ENCODE data around the gene SLIT1.
A peak's percentile ranks its signal among the peaks of the same experiment; 100 is the strongest.

Gene SLIT1

DNA sequence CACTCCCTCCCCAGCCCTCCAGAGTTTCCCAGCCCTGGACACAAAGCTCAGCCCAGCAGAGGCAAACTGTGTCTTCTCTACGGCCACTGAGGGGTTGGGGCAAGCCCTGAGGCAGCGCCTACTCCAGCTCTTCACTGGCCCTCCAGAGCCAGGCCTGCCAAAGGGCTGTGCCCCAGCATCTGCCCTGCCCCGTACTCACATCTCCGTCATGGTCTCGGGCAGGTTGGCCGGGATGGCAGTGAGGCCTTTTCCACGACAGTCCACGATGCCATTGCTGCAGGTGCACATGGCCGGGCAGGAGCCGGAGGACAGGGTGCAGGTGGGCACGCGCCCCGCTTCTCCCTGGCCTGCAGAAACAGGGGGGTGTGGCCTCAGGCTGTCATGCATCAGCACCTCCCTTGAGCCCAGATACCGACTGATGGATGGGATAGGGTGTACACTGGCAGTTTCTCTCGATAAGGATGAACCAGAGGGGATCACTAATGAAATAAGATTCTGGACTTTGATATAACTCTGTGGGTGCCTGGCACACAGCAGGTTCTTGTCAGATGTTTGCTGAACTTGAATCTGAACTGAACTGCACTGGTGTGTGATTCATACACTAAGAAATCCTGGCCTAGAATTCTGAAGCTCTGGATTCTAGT lies 125.2 kb downstream of the SLIT1 start:
- DNase-seq = no peak

DNA sequence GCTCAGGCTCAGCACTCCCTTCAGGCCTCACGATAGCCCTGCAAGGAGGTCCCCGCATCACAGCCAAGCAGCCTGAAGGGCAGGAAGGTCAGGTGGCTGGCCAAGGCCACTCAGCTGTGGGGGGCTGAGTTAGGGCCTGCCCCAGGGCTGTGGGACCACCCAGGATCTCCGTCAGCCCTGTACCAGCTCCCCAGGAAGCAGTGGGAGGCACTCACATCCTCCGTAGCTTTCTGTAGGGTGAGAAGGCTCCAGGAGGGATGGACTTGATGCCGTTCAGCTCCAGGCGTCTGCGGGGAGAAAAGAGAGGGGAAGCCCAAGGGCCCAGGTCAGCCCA lies 125.9 kb downstream of the SLIT1 start:
- DNase-seq = no peak

DNA sequence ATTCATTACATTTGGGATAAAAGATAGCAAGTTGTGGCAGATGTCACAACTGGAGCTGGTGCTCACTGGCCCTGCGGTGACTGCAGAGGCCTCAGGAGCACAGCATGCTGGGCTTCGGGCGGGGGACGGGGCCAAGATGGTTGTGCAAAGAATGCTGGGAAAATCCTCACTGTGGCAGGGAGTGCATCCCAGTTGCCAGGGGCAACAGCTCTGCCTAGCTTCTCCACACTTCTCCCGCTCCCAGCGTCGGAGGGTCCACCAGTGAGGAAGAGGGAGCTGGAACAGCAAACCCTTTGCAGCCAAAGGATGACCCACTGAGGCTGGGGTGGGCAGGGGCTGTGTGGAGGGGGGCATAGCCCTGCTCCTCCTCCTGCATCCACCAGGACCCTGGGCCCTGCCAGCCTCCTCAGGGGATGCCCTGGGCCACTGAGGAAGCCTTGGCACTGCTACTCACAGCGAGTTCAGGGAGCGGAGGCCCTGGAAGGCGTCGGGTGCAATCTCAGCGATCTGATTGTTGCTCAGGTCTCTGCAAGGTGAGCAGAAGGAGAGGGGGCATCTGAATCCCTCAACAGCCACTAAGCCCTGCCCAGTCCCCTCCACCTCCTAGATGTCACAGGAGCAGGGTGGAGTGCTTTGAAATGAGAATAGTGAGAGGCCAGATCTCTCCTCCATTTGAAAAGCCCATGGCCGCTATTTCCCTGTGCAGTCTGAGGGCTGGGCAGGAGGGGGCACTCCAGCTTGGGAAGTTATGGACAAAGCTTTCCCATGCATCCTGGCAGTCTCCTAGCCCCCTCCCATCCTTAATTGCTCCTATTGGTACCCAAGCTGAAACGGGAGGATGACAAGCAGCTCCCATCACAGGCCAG lies 126.5 kb downstream of the SLIT1 start:
- DNase-seq = no peak

DNA sequence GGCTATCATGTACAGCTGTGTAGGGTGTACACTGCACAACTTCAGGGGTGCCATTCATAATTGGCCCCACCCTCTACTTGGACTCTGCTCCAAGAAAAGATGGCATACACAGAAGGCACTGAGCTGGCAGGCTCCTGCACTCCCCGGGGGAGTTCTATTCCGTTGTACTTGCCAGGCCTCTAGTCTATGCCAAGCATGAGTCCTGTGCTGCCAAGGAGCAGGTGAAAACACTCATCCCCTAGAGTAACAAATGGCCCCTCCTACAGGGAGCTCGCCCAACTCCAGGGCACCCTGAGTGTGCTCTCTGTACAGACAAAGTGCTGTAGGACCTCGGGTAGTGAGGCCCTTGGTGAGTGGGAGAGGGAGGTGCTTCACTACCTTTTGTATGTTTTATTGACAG lies 127.2 kb downstream of the SLIT1 start:
- peak; percentile 32 to 69 for DNase-seq

DNA sequence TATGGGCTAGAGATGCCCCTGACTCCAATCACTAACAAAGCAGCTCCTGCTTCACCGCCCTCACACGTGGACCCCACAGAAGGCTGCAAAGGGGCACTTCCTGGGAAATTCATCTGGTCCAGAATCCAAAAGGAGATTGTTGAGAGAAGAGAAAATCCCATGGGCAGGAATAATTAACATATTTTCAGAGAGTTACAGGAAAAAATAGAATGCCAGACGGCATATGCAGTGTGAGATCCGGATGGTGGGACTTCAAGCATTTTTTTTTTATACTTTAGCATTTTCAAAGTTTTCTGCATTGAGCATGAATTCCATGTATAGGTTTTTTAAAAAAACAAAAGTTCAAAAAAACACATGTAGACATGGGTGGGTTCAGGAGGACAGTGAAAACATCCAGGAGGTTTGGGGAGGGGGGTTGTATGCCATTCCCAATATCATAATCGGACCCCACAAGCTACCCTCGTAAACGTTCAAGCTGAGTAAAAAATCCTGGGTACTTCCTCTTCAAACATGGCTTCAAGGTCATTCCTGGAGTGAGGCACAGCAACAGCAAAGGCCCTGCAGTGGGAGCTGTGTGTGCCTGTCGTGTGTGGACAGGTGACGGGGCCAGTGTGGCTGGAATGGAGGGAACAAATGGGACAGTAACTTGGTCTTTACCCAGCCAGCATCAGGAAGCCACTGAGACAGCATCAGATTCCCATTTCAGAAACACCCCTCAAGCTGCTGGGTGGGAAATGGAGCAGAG lies 128.1 kb downstream of the SLIT1 start:
- DNase-seq = no peak

DNA sequence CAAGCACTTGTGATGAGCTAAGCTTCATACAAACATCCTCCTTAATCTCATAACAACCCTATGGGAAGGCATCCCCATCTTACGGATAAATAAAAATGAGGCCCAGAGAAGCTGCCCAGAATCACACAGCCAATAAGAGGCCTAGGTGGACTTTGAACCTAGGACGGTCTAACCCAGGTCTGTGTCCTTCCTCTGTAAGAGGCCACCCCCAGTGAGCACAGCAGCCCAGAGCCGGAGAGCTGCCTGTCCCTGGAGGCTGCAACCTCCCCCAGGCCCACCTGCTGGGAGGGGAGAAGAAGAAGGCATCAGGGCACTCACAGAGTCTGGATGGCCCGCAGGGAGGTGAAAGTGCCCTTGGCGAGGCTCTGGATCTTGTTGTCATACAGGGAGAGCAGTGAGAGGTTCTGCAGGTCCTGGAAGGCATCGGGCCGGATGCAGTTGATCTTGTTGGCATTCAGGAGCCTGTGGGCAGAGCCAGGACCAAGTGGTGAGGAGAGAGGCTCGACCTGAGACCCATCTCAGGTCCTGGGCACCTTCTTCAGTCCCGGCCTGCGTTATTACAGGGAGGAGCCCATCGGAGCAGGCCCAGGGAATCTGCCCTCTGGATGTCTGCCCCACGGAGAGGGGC lies 129.6 kb downstream of the SLIT1 start:
- no peak for DNase-seq

DNA sequence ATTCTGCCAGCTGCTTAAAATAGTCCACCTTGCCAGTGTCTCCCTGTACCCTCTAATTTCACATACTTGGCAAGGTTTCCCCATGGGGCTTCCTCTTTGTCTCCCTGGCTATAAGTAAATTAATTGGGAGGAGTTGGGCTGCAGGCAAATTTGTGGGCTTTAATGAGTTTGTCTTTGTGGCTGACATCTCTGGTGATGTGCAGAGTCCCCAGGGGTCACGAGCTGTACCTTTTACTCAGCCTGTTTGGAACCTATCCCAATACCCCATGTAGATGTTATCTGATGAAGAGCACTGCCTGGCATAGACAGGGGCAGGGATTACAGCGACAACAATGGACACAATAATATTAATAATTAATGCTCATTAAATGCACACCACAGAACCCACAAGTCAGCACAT lies 132.5 kb downstream of the SLIT1 start:
- DNase-seq = no peak

DNA sequence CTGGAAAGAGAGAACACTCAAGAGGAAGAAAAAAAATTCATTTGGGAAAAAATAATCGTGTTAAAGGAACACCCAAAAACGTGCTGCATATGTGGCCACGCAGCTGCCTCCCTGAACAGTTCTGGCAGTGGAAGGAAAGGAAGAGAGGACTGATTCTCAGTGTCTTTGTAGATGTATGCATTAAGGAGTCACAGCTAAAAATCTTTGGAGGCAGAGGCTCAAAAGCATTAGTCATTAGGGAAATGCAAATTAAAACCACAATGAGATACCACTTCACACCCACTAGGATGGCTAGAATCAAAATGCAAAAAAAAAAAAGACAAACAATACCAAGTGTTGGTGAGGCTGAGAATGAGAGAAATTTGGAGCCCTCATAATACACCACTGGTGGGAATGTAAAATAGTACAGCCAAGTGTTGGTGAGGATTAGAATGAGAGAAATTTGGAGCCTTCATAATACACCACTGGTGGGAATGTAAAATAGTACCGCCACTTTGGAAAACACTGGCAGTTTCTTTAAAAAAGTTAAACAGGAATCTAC lies 134.7 kb downstream of the SLIT1 start:
- DNase-seq = no peak

DNA sequence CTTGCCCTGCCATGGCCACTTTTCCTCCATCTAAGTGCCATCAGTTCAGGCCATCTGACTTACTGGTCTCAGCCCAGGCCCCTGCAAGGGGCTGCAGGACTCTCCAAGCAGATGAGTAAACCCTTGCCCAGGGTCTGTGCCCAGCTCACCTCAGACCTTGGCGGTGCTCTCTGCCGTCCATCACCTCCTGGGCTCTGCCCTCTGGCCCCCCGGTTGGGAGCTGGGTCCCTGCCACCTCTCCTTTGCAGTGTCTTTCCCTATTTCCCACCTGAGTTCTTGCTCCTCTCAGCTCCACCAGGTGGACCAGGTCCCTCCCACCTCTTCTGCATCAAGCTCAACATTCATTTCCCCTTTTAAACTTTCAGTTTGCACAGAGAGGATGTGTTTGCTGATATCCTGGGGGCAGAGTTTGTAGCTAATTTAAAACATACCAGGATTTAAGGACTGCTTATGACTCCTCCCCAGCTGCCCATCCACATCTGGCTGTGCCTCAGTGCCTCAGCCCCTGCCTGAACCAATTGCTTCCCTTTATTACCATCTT lies 135.5 kb downstream of the SLIT1 start:
- DNase-seq = no peak

DNA sequence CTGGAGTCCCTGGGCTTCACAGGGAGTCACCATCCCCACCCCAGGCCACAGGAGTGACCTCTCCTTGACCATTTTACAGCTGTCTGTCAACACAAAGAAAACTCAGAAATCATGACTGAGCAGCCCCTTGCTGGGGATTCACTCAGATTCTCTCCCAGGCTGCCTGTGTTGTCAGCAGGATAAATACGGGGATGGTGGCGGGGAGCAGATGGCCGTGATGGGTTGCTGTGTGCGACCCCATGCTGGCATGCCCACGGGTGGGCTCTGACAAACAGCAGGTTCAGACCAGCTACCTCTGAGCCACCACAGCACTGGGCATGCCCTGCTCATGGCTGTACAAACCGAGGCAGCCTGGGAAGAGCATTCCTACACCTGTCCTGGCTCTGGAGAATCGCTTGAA lies 136.1 kb downstream of the SLIT1 start:
- no peak for DNase-seq

DNA sequence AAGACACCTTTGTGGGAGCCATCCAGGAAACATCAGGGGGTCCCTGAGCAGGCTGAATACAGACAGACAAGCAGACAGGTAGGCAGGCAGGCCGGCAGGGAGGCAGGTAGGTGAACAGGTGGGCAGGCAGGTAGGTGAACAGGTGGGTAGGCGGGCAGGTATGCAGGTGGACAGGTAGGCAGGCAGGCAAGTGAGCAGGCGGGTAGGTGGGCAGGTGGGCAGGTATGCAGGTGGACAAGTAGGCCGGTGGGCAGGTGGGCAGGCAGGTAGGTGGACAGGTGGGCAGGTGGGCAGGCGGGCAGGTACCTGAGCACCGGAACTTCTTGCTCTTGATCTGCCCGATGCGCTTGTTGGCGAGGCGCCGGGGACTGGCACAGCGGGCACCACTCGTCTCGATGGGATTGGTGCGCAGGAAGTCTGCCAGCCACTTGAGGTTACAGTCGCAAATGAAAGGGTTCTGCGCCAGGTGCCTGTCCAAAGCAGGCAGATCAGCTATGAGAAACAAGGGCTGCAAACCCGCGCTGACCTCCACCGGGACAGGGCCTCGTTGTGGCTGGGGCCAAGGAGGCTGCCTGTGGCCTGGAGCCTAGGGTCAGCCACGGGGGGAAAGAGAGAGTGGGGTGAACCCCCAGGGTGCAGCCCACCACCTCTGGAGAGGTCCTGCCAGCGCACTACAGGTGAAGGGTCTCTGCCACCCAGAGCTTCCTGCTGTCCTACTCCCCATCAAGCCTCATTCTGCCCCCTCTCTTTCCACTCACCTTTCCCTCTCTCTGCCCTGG lies 136.9 kb downstream of the SLIT1 start:
- DNase-seq = no peak

DNA sequence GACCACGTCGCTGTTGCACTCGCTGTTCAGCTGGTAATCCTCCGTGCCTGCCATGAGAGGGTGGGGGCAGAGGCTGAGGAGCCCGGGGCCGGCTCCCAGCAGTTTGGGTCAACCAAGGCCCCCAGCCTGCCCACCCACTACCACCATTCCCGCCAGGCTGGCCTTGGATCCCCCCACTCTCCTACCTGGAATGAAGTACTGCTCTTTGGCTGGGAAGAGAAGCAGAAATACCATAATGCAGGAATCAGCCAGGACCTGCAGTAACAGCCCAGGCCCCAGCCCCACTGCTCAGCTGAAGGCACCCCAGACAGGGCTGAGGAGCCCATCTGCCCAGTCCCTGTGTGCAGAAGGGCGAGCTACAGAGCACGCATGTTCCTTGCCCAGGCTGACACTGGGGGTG lies 138.0 kb downstream of the SLIT1 start:
- DNase-seq = no peak

DNA sequence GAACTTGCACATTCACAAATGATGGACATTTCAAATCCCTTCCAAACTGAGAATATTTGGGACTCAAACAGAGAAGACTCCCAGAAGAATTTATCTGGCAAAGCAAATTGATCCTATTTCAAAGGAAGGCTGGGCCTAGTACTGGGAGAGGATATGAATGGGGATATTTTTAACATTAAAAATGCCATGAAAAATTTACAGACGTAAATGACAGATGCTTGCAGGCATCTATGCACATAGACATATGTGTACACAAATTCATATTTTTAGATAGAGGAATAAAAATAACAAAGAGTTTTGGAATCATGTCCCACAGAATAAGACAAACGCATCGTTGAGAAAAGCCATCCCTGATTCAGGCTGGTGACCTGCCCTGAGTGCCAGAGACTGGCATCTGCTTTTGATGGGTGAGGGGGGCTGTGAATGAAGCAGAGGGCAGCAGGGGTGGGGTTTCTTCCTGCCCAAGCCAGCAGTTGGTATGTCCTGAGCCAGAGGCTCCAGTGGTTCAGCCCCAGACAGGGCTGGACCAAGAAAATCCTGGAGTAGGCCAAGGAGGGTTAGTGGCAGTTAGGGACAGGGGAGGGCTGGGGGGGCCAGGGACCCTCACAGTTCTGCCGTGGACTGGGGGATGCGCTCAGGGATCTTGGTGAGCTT lies 138.5 kb downstream of the SLIT1 start:
- no peak for DNase-seq

DNA sequence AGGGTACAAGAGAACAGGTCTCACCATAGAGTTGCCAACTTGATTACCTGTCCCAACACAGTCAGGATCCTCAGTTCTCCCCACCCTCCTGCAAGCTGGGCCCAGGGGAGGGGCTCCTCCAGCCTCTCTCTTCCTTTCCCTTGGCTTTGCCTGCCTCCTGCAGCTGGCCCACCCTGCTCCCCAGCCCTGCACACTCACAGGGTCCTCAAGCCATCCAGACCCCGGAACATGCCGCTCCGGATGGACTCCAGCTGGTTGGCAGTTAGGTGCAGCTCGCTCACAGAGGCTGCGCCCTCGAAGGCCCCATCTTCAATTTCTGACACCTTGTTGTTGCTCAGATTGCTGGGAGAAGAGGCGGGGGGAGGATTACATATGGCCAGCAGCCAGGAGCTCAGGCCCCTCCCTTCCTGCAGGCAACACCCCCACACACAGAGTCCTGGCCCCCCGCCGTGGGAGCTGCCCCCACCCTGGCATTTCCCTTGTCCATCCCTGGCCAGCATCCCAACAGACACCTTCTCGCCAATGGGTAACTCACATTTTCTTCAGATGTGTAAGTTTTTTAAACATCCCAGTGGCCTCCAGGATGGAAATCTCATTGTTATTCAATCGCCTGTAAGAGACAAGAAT lies 139.2 kb downstream of the SLIT1 start:
- DNase-seq = peak in 1 of 2 experiments; percentile 16

DNA sequence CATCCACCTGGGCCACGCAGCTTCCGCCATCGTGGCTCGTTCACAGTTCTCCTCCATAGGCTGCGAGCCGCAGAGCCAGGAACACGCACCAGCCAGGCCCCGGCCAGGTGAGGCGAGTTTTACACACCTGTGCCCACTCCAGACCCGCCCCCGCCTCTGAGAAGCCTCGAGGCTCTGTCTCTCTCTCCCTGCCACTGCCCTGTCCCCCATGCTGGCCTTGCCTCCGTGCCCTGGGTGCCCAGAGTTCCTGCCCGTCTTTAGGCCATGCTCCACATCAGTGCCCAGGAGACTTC lies 142.2 kb downstream of the SLIT1 start:
- DNase-seq = no peak

DNA sequence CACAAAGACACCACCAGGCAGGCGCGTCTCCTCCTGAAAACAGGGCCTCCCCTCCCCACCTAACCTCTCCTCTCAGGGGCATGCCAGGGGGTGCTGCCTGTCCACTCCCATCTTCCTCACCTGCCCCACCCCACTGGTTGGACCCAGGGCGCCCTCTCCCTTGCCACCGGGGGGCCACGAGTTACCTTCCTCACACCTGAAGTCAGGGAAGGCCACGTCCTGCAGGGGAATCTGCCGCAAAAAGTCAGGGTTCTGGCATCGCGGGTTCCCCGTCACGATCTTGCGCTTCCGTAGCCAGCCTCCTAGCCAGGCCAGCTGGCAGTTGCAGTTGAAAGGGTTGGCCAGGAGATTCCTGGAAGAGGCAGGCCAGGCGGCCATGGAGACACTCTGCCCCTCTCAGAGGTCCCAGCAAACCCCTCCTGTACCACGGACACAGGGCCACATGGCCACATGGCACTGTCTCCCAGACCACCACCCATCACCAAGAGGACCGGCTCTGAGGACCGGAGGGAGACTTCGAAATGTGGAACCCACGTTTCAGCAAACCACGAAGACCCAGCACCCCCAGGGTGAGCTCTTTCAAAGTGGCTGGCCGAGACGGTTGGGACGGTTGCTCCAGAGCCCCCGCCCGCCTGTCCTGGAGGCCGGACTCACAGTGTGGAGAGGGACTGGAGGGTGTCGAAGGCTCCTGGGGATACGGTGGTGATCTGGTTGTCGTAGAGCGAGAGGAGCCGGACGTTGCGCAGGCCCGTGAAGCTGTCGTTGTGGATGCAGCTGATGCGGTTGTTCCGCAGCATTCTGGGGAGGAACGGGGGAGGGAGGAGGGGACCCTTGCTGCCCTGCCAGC lies 142.8 kb downstream of the SLIT1 start:
- no peak for DNase-seq

DNA sequence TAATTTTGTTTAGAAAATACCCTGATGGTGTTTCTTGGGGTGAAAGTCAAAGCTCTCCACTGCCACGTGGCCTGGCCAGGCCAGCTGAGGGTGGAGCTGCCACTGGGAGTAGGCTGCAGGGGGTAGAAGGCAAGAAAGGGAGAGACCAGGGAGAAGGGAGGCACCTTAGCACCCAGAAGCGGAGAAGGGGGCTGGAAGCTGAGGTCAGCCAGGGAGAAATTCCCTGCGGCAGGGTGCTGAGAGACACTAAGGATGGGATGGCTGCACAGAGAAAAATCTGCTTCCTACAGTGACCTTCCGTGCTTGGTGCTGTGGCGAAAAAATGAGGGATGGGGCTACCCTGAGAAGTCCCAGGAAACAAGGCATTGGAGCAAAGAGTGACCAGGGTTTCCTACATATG lies 143.7 kb downstream of the SLIT1 start:
- no peak for DNase-seq

DNA sequence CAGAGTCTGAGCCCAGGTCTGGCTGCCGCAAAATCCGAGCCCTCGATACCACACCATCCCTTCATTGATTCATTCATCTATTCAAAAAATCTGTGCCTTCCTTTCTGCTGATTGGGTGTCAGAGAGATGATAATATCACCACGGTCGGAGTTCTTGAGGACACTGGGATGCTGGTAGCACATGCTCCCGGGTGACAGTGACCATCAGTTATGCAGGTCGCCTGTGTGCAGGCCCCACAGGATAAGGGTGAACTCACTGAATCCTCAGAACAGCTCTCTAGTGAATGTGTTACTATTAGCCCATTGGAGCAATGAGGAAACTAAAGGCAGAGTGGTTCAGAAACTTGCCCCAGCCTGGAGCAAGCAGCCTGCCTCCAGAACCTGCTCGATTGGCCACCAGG lies 145.1 kb downstream of the SLIT1 start:
- DNase-seq = no peak

DNA sequence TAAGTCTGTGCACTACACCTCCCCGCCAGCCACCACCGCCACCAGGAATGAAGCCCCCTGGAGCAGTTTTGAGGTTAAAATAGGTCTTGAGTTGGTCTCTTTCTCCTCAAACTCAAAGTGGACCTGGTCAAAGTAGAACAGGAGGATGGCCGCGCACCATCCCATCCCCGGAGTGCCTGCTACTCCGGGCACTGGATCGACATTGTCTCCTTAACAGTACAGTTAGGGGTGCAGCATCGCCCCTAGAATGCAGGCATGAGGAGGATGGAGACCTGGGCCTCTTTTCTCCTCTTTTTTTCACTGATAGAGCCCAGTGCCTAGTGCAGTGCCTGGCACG lies 145.5 kb downstream of the SLIT1 start:
- no peak for DNase-seq

DNA sequence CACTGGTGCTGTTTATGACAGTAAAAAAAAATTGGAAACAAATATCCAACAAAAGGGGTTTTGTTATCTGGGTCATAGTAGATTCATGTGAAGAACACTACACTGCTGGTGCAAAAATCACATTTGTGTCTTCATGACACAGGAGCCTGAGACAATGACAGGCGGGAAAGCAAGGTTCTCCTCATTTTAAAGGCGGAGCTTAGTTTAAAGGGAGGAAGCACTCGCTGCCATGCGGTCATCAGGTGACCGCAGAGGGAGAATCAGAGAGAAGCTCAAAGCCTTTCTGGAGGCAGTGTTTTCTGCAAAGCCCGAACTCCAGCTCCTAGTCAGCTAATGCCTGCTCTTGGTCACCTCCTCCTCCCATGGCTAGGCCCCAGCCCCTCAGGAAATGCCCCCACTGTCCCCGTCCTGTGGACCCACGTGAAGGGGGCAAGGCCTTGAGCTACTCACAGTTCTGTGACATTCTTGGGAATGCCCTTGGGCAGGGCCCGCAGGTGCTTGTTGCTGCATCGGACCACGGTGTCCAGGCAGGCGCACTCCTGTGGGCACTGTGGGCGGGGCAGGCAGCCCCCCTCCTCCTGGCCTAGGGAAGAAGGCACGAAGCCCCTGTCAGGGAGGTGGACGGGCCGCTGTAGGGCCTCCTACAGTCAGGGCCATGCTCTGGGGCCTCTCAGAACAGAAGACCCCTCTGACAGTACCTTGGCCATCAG lies 146.1 kb downstream of the SLIT1 start:
- no peak for DNase-seq
